ENCODE results near the gene TMEM220.

Gene TMEM220

GRCh38 chr17:10757067-10757466 lies 27.2 kb upstream of the TMEM220 start:
- no peak for DNase-seq (ENCODE audit: low spot score)
- H3K27ac ChIP-seq = no peak overlapping the region
- POLR2A ChIA-PET (ENCODE audit: low non-redundant PET) = no interaction called here
- CTCF ChIA-PET = no interaction called here
- no peak for TF ChIP-seq CTCF (conservative IDR thresholded peaks at IDR 0.05; ENCODE audit: low read depth)

GRCh38 chr17:10756619-10757018 lies 26.8 kb upstream of the TMEM220 start:
- POLR2A ChIA-PET (ENCODE audit: low non-redundant PET) = no interaction called here
- TF ChIP-seq CTCF (conservative IDR thresholded peaks at IDR 0.05; ENCODE audit: low read depth) = no peak
- no peak for DNase-seq (ENCODE audit: low spot score)
- CTCF ChIA-PET = no interaction called here
- H3K27ac ChIP-seq = no peak overlapping the region

- DNase-seq (ENCODE audit: low spot score) = no peak
- CTCF ChIA-PET = no interaction called here
- TF ChIP-seq CTCF (conservative IDR thresholded peaks at IDR 0.05; ENCODE audit: low read depth) = no peak
- no peak overlapping the region for H3K27ac ChIP-seq
- POLR2A ChIA-PET (ENCODE audit: low non-redundant PET) = no interaction called here
Observed at GRCh38 chr17:10756185-10756584, 26.4 kb upstream of the TMEM220 start.

GRCh38 chr17:10755592-10756127 lies 25.8 kb upstream of the TMEM220 start:
- CTCF ChIA-PET = no interaction called here
- no peak for TF ChIP-seq CTCF (conservative IDR thresholded peaks at IDR 0.05; ENCODE audit: low read depth)
- POLR2A ChIA-PET (ENCODE audit: low non-redundant PET) = no interaction called here
- DNase-seq (ENCODE audit: low spot score) = no peak
- no peak overlapping the region for H3K27ac ChIP-seq

GRCh38 chr17:10754861-10755591 lies 25.2 kb upstream of the TMEM220 start:
- CTCF ChIA-PET = interaction anchor here (0.7 to 1.1 kb wide), 2 partner anchors 90 to 109 kb away, joined by 3 to 6 read pairs; no protein-coding TSS in a partner anchor
- H3K27ac ChIP-seq = no peak overlapping the region
- no peak for DNase-seq (ENCODE audit: low spot score)
- TF ChIP-seq CTCF (conservative IDR thresholded peaks at IDR 0.05; ENCODE audit: low read depth) = no peak
- POLR2A ChIA-PET (ENCODE audit: low non-redundant PET) = no interaction called here

- ChIA-PET CTCF (interaction anchor here (0.6 to 1.1 kb wide), 2 partner anchors 13 to 108 kb away, joined by 3 read pairs; no protein-coding TSS in a partner anchor), POLR2A (ENCODE audit: low non-redundant PET) (no interaction called here)
- no peak for DNase-seq (ENCODE audit: low spot score)
Observed at GRCh38 chr17:10754109-10754508, 24.3 kb upstream of the TMEM220 start.

More at GRCh38 chr17:10754109-10754508, 24.3 kb upstream of the TMEM220 start:
- TF ChIP-seq CTCF (conservative IDR thresholded peaks at IDR 0.05; ENCODE audit: low read depth) = peak; percentile 24
- H3K27ac ChIP-seq = no peak overlapping the region
